ENCODE results near the gene DAPK2.

Gene DAPK2

DNA sequence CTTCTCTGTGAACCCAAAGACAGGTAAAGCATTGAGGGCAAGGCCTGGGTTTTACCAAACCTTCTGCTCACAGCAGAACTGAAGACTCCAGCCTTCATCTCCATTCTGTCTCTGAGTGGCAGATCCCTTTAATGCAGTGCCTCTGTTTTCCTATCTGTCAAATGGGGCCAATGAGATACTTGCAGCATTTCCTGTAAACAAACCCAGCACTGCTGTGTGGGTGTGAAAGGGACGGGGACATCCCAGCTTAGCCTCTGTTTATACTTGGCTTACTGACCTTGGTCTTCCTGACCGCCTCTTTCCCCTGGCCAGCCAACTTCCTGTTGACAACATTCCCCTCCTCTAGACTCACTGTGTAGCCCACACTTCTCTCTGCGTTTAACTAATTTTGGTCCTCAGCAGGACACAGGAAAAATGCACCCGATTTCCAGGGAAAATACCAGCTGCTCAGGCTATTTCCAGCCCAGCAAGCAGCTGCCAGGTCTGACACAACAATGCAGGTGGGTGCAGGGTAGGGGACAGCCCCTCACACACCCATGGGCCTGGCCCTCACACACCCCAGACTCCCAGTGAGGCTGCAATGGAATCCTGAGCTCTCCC lies 106.7 kb downstream of the DAPK2 start:
- H3K4me3 ChIP-seq (ENCODE audit: insufficient read depth in 1 of 2, low read depth in 1 of 2, low read length in 2 of 2) = no peak overlapping the region
- H2AFZ ChIP-seq (ENCODE audit: low read depth, low read length) = peak overlapping the region; percentile 57
- peak overlapping the region in 1 of 2 experiments; percentile 78 for H3K14ac ChIP-seq (ENCODE audit: low read length in 2 of 2)
- no peaks in the 10 kb centered on the region for H3K36me3 ChIP-seq (ENCODE audit: control insufficient read depth in 1 of 2, insufficient read depth in 2 of 2, low read depth in 1 of 2, low read length in 2 of 2)
- H2AK5ac ChIP-seq (ENCODE audit: low read length, severe bottlenecking) = peak overlapping the region; percentile 53
- H2BK12ac ChIP-seq (ENCODE audit: low read length in 2 of 2) = peak overlapping the region; percentile 60 to 96
- no peak overlapping the region for H3K4me2 ChIP-seq (ENCODE audit: low read length, poor library complexity, severe bottlenecking)
- peak overlapping the region; percentile 63 for H4K8ac ChIP-seq (ENCODE audit: low read length)
- H4K91ac ChIP-seq (ENCODE audit: low read length) = peak overlapping the region; percentile 43
- no peak overlapping the region for H2BK120ac ChIP-seq (ENCODE audit: low read depth, low read length)
- H2BK15ac ChIP-seq (ENCODE audit: low read depth, poor library complexity, severe bottlenecking) = no peak overlapping the region
- WGBS = 11% methylated on average over 4 of the region's 4 CpGs
- H3K9ac ChIP-seq (ENCODE audit: low read length) = peak overlapping the region; percentile 8
- no peaks in the 10 kb centered on the region for H3K79me1 ChIP-seq (replicated peaks; ENCODE audit: low read length, poor library complexity, severe bottlenecking)
- H3K23ac ChIP-seq (ENCODE audit: low read length in 2 of 2) = no peak overlapping the region
- H3K18ac ChIP-seq (ENCODE audit: low read depth in 1 of 2, low read length in 2 of 2) = peak overlapping the region; percentile 23 to 97
- peak overlapping the region; percentile 18 for H3K27ac ChIP-seq (ENCODE audit: low read length, poor library complexity, severe bottlenecking)
- H3K27me3 ChIP-seq (ENCODE audit: control insufficient read depth in 1 of 2, insufficient read depth in 1 of 2, low read length in 2 of 2) = no peaks in the 10 kb centered on the region
- no peaks in the 10 kb centered on the region for H3K9me3 ChIP-seq (ENCODE audit: control insufficient read depth, low read length)
- H2BK5ac ChIP-seq (ENCODE audit: low read depth, low read length, poor library complexity, severe bottlenecking) = no peak overlapping the region
- peaks cover 14% of the 10 kb centered on the region for H3K4me1 ChIP-seq (ENCODE audit: control insufficient read depth, insufficient read depth, low read depth, low read length)
- H3K4ac ChIP-seq (ENCODE audit: low read depth in 1 of 2, low read length in 2 of 2) = peak overlapping the region; percentile 17 to 57
- DNase-seq = peak; percentile 86

DNA sequence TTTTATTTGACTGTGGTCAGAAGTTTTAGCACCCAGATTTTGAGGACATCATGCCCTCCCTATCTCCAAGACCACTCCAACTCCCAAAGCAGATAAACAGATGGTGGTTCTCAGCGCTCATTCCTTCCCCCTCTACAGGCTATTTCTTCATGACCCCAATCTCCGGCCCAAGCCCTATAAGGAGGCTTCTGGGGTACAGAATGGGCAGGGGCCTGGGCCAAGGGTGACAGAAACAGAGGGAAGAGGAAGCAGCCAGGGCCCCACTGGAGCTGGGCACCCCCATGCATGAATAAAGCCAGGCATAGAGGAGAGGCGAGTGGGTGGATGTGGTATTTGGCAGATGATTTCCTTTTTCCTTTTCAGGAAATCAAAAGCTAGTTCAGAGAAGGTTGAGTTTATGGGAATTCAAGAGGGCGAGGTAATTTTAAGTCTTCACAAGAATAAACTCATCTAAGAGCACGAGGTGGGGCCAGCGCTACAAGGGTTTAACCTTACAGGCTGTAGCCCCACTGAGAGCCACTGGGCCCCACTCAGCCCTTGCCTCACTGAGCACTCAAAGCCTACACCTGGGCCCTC lies 107.7 kb downstream of the DAPK2 start:
- peak overlapping the region; percentile 63 for H2BK15ac ChIP-seq (ENCODE audit: low read depth, poor library complexity, severe bottlenecking)
- no peak for DNase-seq
- H3K4me2 ChIP-seq (ENCODE audit: low read length, poor library complexity, severe bottlenecking) = no peak overlapping the region
- peaks cover 14% of the 10 kb centered on the region for H3K4me1 ChIP-seq (ENCODE audit: control insufficient read depth, insufficient read depth, low read depth, low read length)
- H2BK5ac ChIP-seq (ENCODE audit: low read depth, low read length, poor library complexity, severe bottlenecking) = no peak overlapping the region
- H2BK12ac ChIP-seq (ENCODE audit: low read length in 2 of 2) = peak overlapping the region in 1 of 2 experiments; percentile 59
- no peaks in the 10 kb centered on the region for H3K9me3 ChIP-seq (ENCODE audit: control insufficient read depth, low read length)
- H3K23ac ChIP-seq (ENCODE audit: low read length in 2 of 2) = no peak overlapping the region
- H3K18ac ChIP-seq (ENCODE audit: low read depth in 1 of 2, low read length in 2 of 2) = peak overlapping the region in 1 of 2 experiments; percentile 18
- no peak overlapping the region for H3K4ac ChIP-seq (ENCODE audit: low read depth in 1 of 2, low read length in 2 of 2)
- no peak overlapping the region for H3K9ac ChIP-seq (ENCODE audit: low read length)
- H4K91ac ChIP-seq (ENCODE audit: low read length) = peak overlapping the region; percentile 8
- no peak overlapping the region for H2AFZ ChIP-seq (ENCODE audit: low read depth, low read length)
- H3K27ac ChIP-seq (ENCODE audit: low read length, poor library complexity, severe bottlenecking) = no peak overlapping the region
- no peak overlapping the region for H3K4me3 ChIP-seq (ENCODE audit: insufficient read depth in 1 of 2, low read depth in 1 of 2, low read length in 2 of 2)
- H4K8ac ChIP-seq (ENCODE audit: low read length) = no peak overlapping the region
- H3K27me3 ChIP-seq (ENCODE audit: control insufficient read depth in 1 of 2, insufficient read depth in 1 of 2, low read length in 2 of 2) = no peaks in the 10 kb centered on the region
- H2AK5ac ChIP-seq (ENCODE audit: low read length, severe bottlenecking) = no peak overlapping the region
- no peak overlapping the region for H3K14ac ChIP-seq (ENCODE audit: low read length in 2 of 2)
- H3K36me3 ChIP-seq (ENCODE audit: control insufficient read depth in 1 of 2, insufficient read depth in 2 of 2, low read depth in 1 of 2, low read length in 2 of 2) = no peaks in the 10 kb centered on the region
- H2BK120ac ChIP-seq (ENCODE audit: low read depth, low read length) = no peak overlapping the region
- WGBS = 94% methylated on average over 5 of the region's 6 CpGs
- no peaks in the 10 kb centered on the region for H3K79me1 ChIP-seq (replicated peaks; ENCODE audit: low read length, poor library complexity, severe bottlenecking)

DNA sequence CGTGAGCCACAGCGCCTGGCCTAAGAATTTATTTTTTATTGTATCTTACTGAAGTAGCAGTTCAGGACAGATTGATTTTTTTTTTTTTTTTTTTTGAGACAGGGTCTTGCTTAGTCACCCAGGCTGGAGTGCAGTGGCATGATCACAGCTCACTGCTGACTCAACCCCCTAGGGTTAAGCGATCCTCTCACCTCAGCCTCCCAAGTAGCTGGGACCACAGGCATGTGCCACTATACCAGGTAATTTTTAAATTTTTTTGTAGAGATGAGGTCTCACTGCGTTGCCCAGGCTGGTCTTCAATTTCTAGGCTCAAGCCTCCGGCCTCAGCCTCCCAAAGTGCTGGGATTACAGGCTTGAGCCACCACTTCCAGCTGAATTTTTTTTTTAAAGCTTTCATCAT lies 112.8 kb downstream of the DAPK2 start:
- Histone ChIP-seq H2BK15ac (ENCODE audit: low read depth, poor library complexity, severe bottlenecking) (no peak overlapping the region), H4K8ac (ENCODE audit: low read length) (no peak overlapping the region), H3K27me3 (ENCODE audit: control insufficient read depth in 1 of 2, insufficient read depth in 1 of 2, low read length in 2 of 2) (peaks cover 0 to 2% of the 10 kb centered on the region in 2 experiments), H2BK5ac (ENCODE audit: low read depth, low read length, poor library complexity, severe bottlenecking) (no peak overlapping the region), H3K27ac (ENCODE audit: low read length, poor library complexity, severe bottlenecking) (no peak overlapping the region), H3K14ac (ENCODE audit: low read length in 2 of 2) (no peak overlapping the region), H4K91ac (ENCODE audit: low read length) (no peak overlapping the region), H3K4me2 (ENCODE audit: low read length, poor library complexity, severe bottlenecking) (no peak overlapping the region), H3K9ac (ENCODE audit: low read length) (no peak overlapping the region), H2AFZ (ENCODE audit: low read depth, low read length) (no peak overlapping the region), H3K23ac (ENCODE audit: low read length in 2 of 2) (no peak overlapping the region), H3K4me1 (ENCODE audit: control insufficient read depth, insufficient read depth, low read depth, low read length) (peaks cover under 1% of the 10 kb centered on the region), H3K36me3 (ENCODE audit: control insufficient read depth in 1 of 2, insufficient read depth in 2 of 2, low read depth in 1 of 2, low read length in 2 of 2) (no peaks in the 10 kb centered on the region), H2BK120ac (ENCODE audit: low read depth, low read length) (no peak overlapping the region), H3K4ac (ENCODE audit: low read depth in 1 of 2, low read length in 2 of 2) (no peak overlapping the region), H3K9me3 (ENCODE audit: control insufficient read depth, low read length) (no peaks in the 10 kb centered on the region), H2BK12ac (ENCODE audit: low read length in 2 of 2) (no peak overlapping the region), H3K4me3 (ENCODE audit: insufficient read depth in 1 of 2, low read depth in 1 of 2, low read length in 2 of 2) (no peak overlapping the region), H2AK5ac (ENCODE audit: low read length, severe bottlenecking) (no peak overlapping the region), H3K79me1 (replicated peaks; ENCODE audit: low read length, poor library complexity, severe bottlenecking) (no peaks in the 10 kb centered on the region), H3K18ac (ENCODE audit: low read depth in 1 of 2, low read length in 2 of 2) (no peak overlapping the region)
- DNase-seq = no peak
- WGBS = 90% methylated on average over 5 of the region's 5 CpGs

DNA sequence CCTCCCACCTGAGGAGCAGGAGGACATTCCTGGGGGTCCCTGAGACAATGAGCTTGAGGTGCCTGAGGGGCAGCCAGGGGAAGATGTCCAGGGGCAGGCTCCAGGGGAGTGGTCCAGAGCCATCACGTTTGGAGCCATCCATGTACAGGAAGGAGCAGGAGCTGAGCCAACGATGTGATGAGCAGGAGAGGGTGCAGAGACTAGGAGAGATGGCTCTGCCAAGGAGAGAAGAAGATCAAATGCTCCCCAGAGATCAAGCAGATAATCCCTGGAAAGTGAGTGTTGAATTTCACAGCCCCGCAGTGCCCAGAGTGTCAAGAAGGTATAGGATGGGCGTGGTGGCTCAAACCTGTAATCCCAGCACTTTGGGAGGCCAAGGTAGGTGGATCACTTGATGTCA lies 114.7 kb downstream of the DAPK2 start:
- Histone ChIP-seq H2AFZ (ENCODE audit: low read depth, low read length) (no peak overlapping the region), H3K9ac (ENCODE audit: low read length) (no peak overlapping the region), H3K79me1 (replicated peaks; ENCODE audit: low read length, poor library complexity, severe bottlenecking) (no peaks in the 10 kb centered on the region), H3K9me3 (ENCODE audit: control insufficient read depth, low read length) (no peaks in the 10 kb centered on the region), H3K4me3 (ENCODE audit: insufficient read depth in 1 of 2, low read depth in 1 of 2, low read length in 2 of 2) (no peak overlapping the region), H3K36me3 (ENCODE audit: control insufficient read depth in 1 of 2, insufficient read depth in 2 of 2, low read depth in 1 of 2, low read length in 2 of 2) (no peaks in the 10 kb centered on the region), H3K4me1 (ENCODE audit: control insufficient read depth, insufficient read depth, low read depth, low read length) (no peaks in the 10 kb centered on the region), H3K4ac (ENCODE audit: low read depth in 1 of 2, low read length in 2 of 2) (no peak overlapping the region), H4K8ac (ENCODE audit: low read length) (peak overlapping the region; percentile 5), H2AK5ac (ENCODE audit: low read length, severe bottlenecking) (peak overlapping the region; percentile 16), H2BK5ac (ENCODE audit: low read depth, low read length, poor library complexity, severe bottlenecking) (no peak overlapping the region), H3K18ac (ENCODE audit: low read depth in 1 of 2, low read length in 2 of 2) (no peak overlapping the region), H3K27me3 (ENCODE audit: control insufficient read depth in 1 of 2, insufficient read depth in 1 of 2, low read length in 2 of 2) (peaks cover 0 to 8% of the 10 kb centered on the region in 2 experiments), H3K4me2 (ENCODE audit: low read length, poor library complexity, severe bottlenecking) (no peak overlapping the region), H3K14ac (ENCODE audit: low read length in 2 of 2) (no peak overlapping the region), H4K91ac (ENCODE audit: low read length) (no peak overlapping the region), H2BK12ac (ENCODE audit: low read length in 2 of 2) (no peak overlapping the region), H3K23ac (ENCODE audit: low read length in 2 of 2) (no peak overlapping the region), H3K27ac (ENCODE audit: low read length, poor library complexity, severe bottlenecking) (no peak overlapping the region), H2BK15ac (ENCODE audit: low read depth, poor library complexity, severe bottlenecking) (no peak overlapping the region), H2BK120ac (ENCODE audit: low read depth, low read length) (no peak overlapping the region)
- 82% methylated on average over 4 of the region's 4 CpGs for WGBS
- DNase-seq = no peak
